ENCODE measurements around the gene PKP4. TPM values are rescaled to one million over a fixed set of nuclear protein-coding genes. Genes with fewer than 3 reads are reported as not detected.

PKP4 gene
- total RNA-seq, 1 experiment from 2014 or later: 52.0 TPM

- H3K23ac ChIP-seq (ENCODE audit: insufficient read length, low read depth, low read length): no peak overlapping the region
Observed at GRCh38 chr2:158477202-158477601, 20.4 kb downstream of the PKP4 start.

More at GRCh38 chr2:158477202-158477601, 20.4 kb downstream of the PKP4 start:
- Histone ChIP-seq H3K56ac (ENCODE audit: insufficient read length, low read depth, low read length) (no peak overlapping the region), H3K4ac (ENCODE audit: low read depth, low read length) (no peak overlapping the region), H3K9me3 (ENCODE audit: control insufficient read depth, low read depth, low read length) (no peaks in the 10 kb centered on the region), H4K91ac (ENCODE audit: insufficient read length, low read depth, low read length) (no peak overlapping the region), H3K27ac (ENCODE audit: insufficient read length, low read depth, low read length) (no peak overlapping the region), H3K4me2 (ENCODE audit: insufficient read depth, insufficient read length, low read length) (no peak overlapping the region), H2AFZ (ENCODE audit: low read length) (no peak overlapping the region), H2BK20ac (ENCODE audit: low read depth, low read length, poor library complexity, severe bottlenecking) (no peak overlapping the region), H4K20me1 (ENCODE audit: control insufficient read depth, insufficient read depth, insufficient read length) (no peaks in the 10 kb centered on the region), H3K79me2 (ENCODE audit: insufficient read depth, low read length) (peaks cover 4% of the 10 kb centered on the region; the same call in 1 of the 2 replicates), H2BK5ac (ENCODE audit: insufficient read length, low read length) (no peak overlapping the region), H3K9ac (ENCODE audit: extremely low read depth, insufficient read length, low read length) (no peak overlapping the region), H3K27me3 (ENCODE audit: insufficient read depth, low read length) (no peaks in the 10 kb centered on the region), H3K79me1 (ENCODE audit: insufficient read depth, low read depth, low read length, poor library complexity, severe bottlenecking) (peaks cover 7% of the 10 kb centered on the region), H2AK5ac (ENCODE audit: insufficient read length, low read length) (no peak overlapping the region), H4K8ac (replicated peaks; ENCODE audit: insufficient read length, low read depth, low read length) (no peak overlapping the region), H3T11ph (ENCODE audit: low read length) (no peak overlapping the region), H4K5ac (ENCODE audit: insufficient read length, low read depth, low read length) (no peak overlapping the region), H2BK15ac (ENCODE audit: low read depth, low read length) (no peak overlapping the region), H2BK120ac (ENCODE audit: low read depth, low read length, poor library complexity, severe bottlenecking) (no peak overlapping the region), H3K14ac (ENCODE audit: insufficient read depth, low read length) (no peak overlapping the region), H3K4me1 (ENCODE audit: insufficient read depth, low read length) (no peaks in the 10 kb centered on the region), H3K23me2 (ENCODE audit: insufficient read length, low read depth, low read length, poor library complexity, severe bottlenecking) (no peaks in the 10 kb centered on the region), H3K18ac (ENCODE audit: insufficient read length, low read depth, low read length) (no peak overlapping the region), H2BK12ac (ENCODE audit: insufficient read length, low read depth, low read length) (no peak overlapping the region)
- Mint-ChIP-seq H3K36me3 (ENCODE audit: insufficient read depth in 1 of 3, low read depth in 3 of 3) (peaks cover 4 to 14% (median 13%) of the 10 kb centered on the region in 3 experiments), H3K4me1 (peaks cover 10 to 19% of the 10 kb centered on the region in 2 experiments), H3K4me3 (no peak overlapping the region), H3K27me3 (ENCODE audit: low read depth) (no peaks in the 10 kb centered on the region), H3K9me3 (peaks cover 3 to 4% of the 10 kb centered on the region in 2 experiments; a peak in 2 of 5 replicates), H3K27ac (0 out of 7 replicates have a peak overlapping the region, but pooled peaks of 2 of the 3 experiments have one; percentile 27 to 53)
- WGBS (ENCODE audit: extremely low coverage, insufficient read length, low lambda C conversion rate): no CpG with 5 or more reads among the region's 3 CpGs
- no peak for TF ChIP-seq CTCF (conservative IDR thresholded peaks at IDR 0.05)
- no peak for DNase-seq
